Thymus (tissue), 11 donors: ENCODE measurements around the gene VSX1. TPM values are rescaled to one million over a fixed set of nuclear protein-coding genes. Genes with fewer than 3 reads are reported as not detected.

Experiments used
- DNase-seq, 9 donors: peaks; one replicate each; pipeline ENCODE4 v3.0.0-alpha.2; 2013; ENCODE audit warnings: low spot score in 9 of 9, low read depth in 6 of 9, missing footprints in 1 of 9
- H3K27ac ChIP-seq, 2 donors: one replicate each; pipeline ENCODE4 v1.5.1; 2013; ENCODE audit warnings: control low read depth in 1 of 2, low read depth in 1 of 2, low read length in 1 of 2, mild to moderate bottlenecking in 1 of 2, moderate library complexity in 1 of 2
- H3K27me3 ChIP-seq, 2 donors: one replicate each; pipeline ENCODE4 v1.5.1; 2013; ENCODE audit warnings: low read length in 1 of 2; ENCODE audit not compliant: control insufficient read depth in 2 of 2, insufficient read depth in 1 of 2
- H3K36me3 ChIP-seq, 2 donors: one replicate each; pipeline ENCODE4 v1.5.1; 2013; ENCODE audit warnings: low read length in 1 of 2, mild to moderate bottlenecking in 1 of 2, moderate library complexity in 1 of 2; ENCODE audit not compliant: control insufficient read depth in 2 of 2, insufficient read depth in 2 of 2
- H3K4me1 ChIP-seq, 2 donors: one replicate each; pipeline ENCODE4 v1.5.1; 2013; ENCODE audit warnings: low read length in 2 of 2; ENCODE audit not compliant: control insufficient read depth in 2 of 2, insufficient read depth in 2 of 2
- H3K4me3 ChIP-seq, 2 donors: one replicate each; pipeline ENCODE4 v1.5.1; 2013; ENCODE audit warnings: low read length in 2 of 2, control low read depth in 1 of 2, mild to moderate bottlenecking in 1 of 2
- H3K9me3 ChIP-seq, 2 donors: one replicate each; pipeline ENCODE4 v1.5.1; 2013; ENCODE audit warnings: low read length in 1 of 2, mild to moderate bottlenecking in 1 of 2; ENCODE audit not compliant: control insufficient read depth in 2 of 2, insufficient read depth in 1 of 2
- WGBS: extraction: QIAGEN DNeasy Blood & Tissue Kit; methylation state at CpG from one replicate; pipeline ENCODE4 v1.1.7; 2013; 5-methylcytosine and 5-hydroxymethylcytosine counted together
- polyA plus RNA-seq: library from polyadenylated mRNA; stranded (reverse); fragments of 200-250 nt; gene quantifications from one replicate; pipeline ENCODE4 v1.2.3, GENCODE V29; 2013
- total RNA-seq: library from RNA; stranded (reverse); fragments of 120-200 nt; gene quantifications from one replicate; pipeline ENCODE4 v1.2.4, GENCODE V29; 2013
- donor health status: healthy.

The VSX1 gene
- total and polyA plus RNA-seq, 2 donors = 0.09 to 0.21 TPM

- peaks cover 4% of the 10 kb centered on the region in 2 donors for H3K4me1 ChIP-seq
- no peaks in the 10 kb centered on the region for H3K36me3 ChIP-seq
- WGBS = 82% methylated on average over 3 of the region's 3 CpGs
- no peak overlapping the region for H3K27ac ChIP-seq
- peaks cover 0 to 35% of the 10 kb centered on the region in 2 donors for H3K27me3 ChIP-seq
- no peak overlapping the region for H3K4me3 ChIP-seq
- H3K9me3 ChIP-seq = no peaks in the 10 kb centered on the region
- DNase-seq = no peak
Measured at GRCh38 chr20:25120457-25120856, 38.5 kb upstream of the VSX1 start.

- no peak for DNase-seq
- WGBS = 92% methylated on average over 7 of the region's 7 CpGs
- H3K4me1 ChIP-seq = peaks cover 4% of the 10 kb centered on the region in 2 donors
- H3K4me3 ChIP-seq = no peak overlapping the region
- H3K27ac ChIP-seq = no peak overlapping the region
- H3K27me3 ChIP-seq = peaks cover 0 to 43% of the 10 kb centered on the region in 2 donors
- H3K9me3 ChIP-seq = no peaks in the 10 kb centered on the region
- no peaks in the 10 kb centered on the region for H3K36me3 ChIP-seq
Measured at GRCh38 chr20:25118529-25118928, 36.6 kb upstream of the VSX1 start.

- no peak overlapping the region for H3K27ac ChIP-seq
- no peak for DNase-seq
- H3K4me3 ChIP-seq = no peak overlapping the region
- 93% methylated on average over 4 of the region's 4 CpGs for WGBS
- H3K9me3 ChIP-seq = no peaks in the 10 kb centered on the region
- peaks cover 4% of the 10 kb centered on the region in 2 donors for H3K4me1 ChIP-seq
- H3K27me3 ChIP-seq = peaks cover 0 to 43% of the 10 kb centered on the region in 2 donors
- H3K36me3 ChIP-seq = no peaks in the 10 kb centered on the region
Measured at GRCh38 chr20:25117990-25118389, 36.0 kb upstream of the VSX1 start.

GRCh38 chr20:25116739-25117458 lies 35.0 kb upstream of the VSX1 start:
- Histone ChIP-seq H3K4me3 (no peak overlapping the region), H3K4me1 (peaks cover 4% of the 10 kb centered on the region in 2 donors), H3K27me3 (peaks cover 0 to 41% of the 10 kb centered on the region in 2 donors), H3K36me3 (no peaks in the 10 kb centered on the region), H3K27ac (no peak overlapping the region), H3K9me3 (no peaks in the 10 kb centered on the region)
- WGBS = 56% methylated on average over 14 of the region's 14 CpGs
- DNase-seq = no peak

GRCh38 chr20:25103526-25103925 lies 21.6 kb upstream of the VSX1 start:
- no peak overlapping the region for H3K27ac ChIP-seq
- no peaks in the 10 kb centered on the region for H3K36me3 ChIP-seq
- 97% methylated on average over 3 of the region's 3 CpGs for WGBS
- peaks cover 16 to 17% of the 10 kb centered on the region in 2 donors for H3K4me1 ChIP-seq
- DNase-seq = no peak
- H3K27me3 ChIP-seq = peaks cover 0 to 6% of the 10 kb centered on the region in 2 donors
- peaks cover 0 to 1% of the 10 kb centered on the region in 2 donors for H3K9me3 ChIP-seq
- no peak overlapping the region for H3K4me3 ChIP-seq

- no peaks in the 10 kb centered on the region for H3K36me3 ChIP-seq
- H3K27ac ChIP-seq = no peak overlapping the region
- no peak overlapping the region for H3K4me3 ChIP-seq
- no peak for DNase-seq
- peaks cover 17 to 19% of the 10 kb centered on the region in 2 donors for H3K4me1 ChIP-seq
- peaks cover 0 to 1% of the 10 kb centered on the region in 2 donors for H3K9me3 ChIP-seq
- peaks cover 0 to 6% of the 10 kb centered on the region in 2 donors for H3K27me3 ChIP-seq
- WGBS = 96% methylated on average over 3 of the region's 3 CpGs
Measured at GRCh38 chr20:25100914-25101313, 19.0 kb upstream of the VSX1 start.

GRCh38 chr20:25099601-25100140 lies 17.7 kb upstream of the VSX1 start:
- peak in 4 of 9 donors; percentile 23 to 74 (median 42) for DNase-seq
- 9% methylated on average over 4 of the region's 4 CpGs for WGBS
- H3K27ac ChIP-seq = peak overlapping the region; percentile 61 to 67
- H3K4me1 ChIP-seq = peaks cover 17 to 19% of the 10 kb centered on the region in 2 donors
- H3K36me3 ChIP-seq = no peaks in the 10 kb centered on the region
- H3K9me3 ChIP-seq = peaks cover 0 to 1% of the 10 kb centered on the region in 2 donors
- H3K27me3 ChIP-seq = peaks cover 0 to 6% of the 10 kb centered on the region in 2 donors
- no peak overlapping the region for H3K4me3 ChIP-seq

- H3K27ac ChIP-seq = no peak overlapping the region
- no peaks in the 10 kb centered on the region for H3K9me3 ChIP-seq
- DNase-seq = no peak
- 90% methylated on average over 2 of the region's 2 CpGs for WGBS
- H3K4me3 ChIP-seq = no peak overlapping the region
- peaks cover 17 to 20% of the 10 kb centered on the region in 2 donors for H3K4me1 ChIP-seq
- no peaks in the 10 kb centered on the region for H3K27me3 ChIP-seq
- no peaks in the 10 kb centered on the region for H3K36me3 ChIP-seq
Measured at GRCh38 chr20:25097498-25097897, 15.6 kb upstream of the VSX1 start.
